ENCODE measurements around the gene SLC6A3.

SLC6A3 gene

DNA sequence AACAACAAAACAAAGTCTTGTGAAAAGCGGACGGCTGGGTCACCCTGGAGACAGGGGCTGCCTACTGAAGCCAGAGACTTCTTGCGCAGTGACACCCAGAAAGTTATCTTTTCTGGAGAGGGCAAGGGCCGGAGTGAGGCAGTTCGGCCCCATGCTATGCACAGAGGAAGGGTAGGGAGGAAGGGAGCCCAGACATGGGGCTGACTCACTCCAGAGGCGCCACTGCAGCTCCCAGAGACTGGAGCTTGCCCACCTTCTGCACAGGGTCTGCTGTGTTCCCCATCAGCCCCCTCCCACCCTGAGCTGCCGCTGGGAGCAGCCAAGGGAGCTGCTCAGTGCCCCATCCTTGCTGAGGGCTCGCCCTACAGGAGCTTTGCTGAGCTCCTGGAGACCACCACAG is 13.3 kb downstream of the SLC6A3 start:
- DNase-seq (ENCODE audit: insufficient read length, low spot score) (no peak), FAIRE-seq (no peak)
- TF ChIP-seq, protein P1, sequence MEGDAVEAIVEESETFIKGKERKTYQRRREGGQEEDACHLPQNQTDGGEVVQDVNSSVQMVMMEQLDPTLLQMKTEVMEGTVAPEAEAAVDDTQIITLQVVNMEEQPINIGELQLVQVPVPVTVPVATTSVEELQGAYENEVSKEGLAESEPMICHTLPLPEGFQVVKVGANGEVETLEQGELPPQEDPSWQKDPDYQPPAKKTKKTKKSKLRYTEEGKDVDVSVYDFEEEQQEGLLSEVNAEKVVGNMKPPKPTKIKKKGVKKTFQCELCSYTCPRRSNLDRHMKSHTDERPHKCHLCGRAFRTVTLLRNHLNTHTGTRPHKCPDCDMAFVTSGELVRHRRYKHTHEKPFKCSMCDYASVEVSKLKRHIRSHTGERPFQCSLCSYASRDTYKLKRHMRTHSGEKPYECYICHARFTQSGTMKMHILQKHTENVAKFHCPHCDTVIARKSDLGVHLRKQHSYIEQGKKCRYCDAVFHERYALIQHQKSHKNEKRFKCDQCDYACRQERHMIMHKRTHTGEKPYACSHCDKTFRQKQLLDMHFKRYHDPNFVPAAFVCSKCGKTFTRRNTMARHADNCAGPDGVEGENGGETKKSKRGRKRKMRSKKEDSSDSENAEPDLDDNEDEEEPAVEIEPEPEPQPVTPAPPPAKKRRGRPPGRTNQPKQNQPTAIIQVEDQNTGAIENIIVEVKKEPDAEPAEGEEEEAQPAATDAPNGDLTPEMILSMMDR (IDR thresholded peaks at IDR 0.05; ENCODE audit: insufficient read depth, missing control alignments): no peak

DNA sequence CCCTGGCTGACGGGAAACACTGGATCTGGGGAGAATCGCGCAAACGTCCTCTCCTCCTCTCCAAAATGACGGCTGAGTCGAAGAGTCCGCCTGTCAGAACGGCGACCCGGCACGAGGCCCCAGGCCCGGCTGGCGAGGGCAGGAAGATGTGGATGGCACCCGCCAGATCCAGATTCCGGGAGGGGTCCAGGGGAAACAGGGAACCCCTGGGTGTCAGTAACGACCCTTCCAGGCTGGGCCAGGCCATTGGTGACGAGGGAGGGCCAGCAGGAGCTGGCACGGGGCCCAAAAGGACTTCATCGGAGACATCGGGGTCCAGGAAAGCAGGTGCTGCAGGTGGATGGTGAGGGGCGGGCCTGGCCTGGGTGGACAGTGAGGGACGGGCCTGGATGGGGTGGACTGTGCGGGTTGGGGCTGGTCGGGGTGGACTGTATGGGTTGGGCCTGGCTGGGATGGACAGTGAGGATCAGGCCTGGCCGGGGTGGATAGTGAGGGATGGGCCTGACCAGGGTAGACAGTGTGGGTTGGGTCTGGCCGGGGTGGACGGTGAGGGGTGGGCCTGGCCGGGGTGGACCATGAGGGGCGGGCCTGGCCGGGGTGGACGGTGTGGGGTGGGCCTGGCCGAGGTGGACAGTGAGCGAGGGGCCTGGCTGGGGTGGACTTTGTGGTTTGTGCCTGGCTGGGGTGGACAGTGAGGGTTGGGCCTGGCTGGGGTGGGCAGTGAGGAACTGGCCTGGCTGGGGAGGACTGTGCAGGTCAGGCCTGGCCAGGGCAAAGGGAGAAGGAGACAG is 14.0 kb downstream of the SLC6A3 start:
- no peak for FAIRE-seq
- no peak for DNase-seq (ENCODE audit: insufficient read length, low spot score)
- TF ChIP-seq, protein P1 (IDR thresholded peaks at IDR 0.05; ENCODE audit: insufficient read depth, missing control alignments): no peak

DNA sequence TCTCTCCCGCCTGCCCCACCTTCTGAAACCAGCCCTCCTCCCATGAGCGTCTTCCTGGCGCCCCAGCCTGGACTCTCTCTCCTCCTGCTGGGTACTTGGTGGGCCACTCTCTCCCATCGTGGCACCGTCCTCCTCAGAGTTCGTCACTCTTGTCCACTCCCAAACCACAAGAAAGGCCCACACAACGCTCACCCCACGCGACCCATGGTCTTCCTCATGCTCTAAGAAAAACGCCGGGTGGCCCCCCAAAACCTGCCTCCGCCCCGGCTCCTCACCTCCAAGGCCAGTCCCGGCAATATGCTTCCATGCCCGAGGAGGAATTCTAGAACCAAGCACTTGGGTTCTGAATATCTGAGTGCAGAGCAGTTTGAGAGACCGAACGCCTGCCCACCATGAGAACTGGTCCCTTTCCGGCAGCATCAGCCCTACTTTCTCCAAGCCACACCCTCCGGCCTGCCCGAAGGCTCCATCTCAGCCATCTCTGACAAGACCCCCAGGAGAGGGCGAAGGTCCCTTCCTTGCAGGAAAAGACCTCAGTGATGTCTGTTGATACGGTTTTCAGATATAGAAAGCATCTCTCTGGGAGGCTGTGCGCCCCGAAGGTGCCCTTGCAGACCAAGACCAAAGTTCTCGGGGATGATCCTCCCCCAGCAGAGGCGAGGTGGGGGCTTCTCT is 15.0 kb downstream of the SLC6A3 start:
- DNase-seq (ENCODE audit: insufficient read length, low spot score): no peak
- TF ChIP-seq, protein P1 (IDR thresholded peaks at IDR 0.05; ENCODE audit: insufficient read depth, missing control alignments): no peak
- no peak for FAIRE-seq

DNA sequence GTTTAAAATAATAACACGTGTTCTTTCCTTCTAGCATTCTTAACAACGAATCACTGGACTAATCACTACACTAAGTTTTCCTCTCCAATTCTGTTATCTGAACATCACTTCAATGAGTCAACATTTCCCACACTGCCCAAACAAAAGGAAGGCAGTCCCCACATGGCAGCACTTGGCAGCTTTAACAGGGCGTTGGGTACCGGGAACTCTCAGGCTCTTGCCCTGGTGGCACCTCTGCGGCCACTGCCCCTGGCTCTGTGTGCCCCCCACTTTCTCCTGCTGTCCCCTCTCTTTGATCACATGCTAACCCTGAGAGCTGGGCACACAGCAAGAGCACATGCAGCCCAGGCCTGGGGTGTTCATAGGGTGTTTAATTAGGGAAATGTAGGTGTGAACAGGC is 15.7 kb downstream of the SLC6A3 start:
- DNase-seq (ENCODE audit: insufficient read length, low spot score) (no peak), FAIRE-seq (no peak)

DNA sequence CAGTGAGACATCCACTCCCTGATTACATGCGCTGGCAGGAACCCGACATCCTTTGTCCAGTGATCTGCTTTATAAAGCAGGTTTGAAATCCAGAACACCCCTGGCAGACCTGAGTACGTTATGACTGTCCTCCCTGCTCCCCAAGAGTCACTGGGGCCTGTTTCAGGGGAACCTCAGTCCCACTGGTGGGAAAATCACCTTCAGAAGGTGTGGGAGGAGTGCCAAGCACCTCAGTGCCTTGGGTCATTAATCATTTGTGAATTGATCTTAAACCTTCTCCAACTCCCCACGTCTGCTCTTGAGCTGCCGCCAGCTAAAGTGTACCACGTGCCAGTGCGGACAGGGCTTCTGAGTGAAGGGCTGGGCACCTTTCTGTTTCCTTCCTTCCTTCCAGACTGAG is 16.2 kb downstream of the SLC6A3 start:
- DNase-seq (ENCODE audit: insufficient read length, low spot score) (no peak), FAIRE-seq (no peak)
- TF ChIP-seq, protein P1 (IDR thresholded peaks at IDR 0.05; ENCODE audit: insufficient read depth, missing control alignments): no peak

More for the DNA sequence above, 15.7 kb downstream of the SLC6A3 start:
- TF ChIP-seq, protein P1 (IDR thresholded peaks at IDR 0.05; ENCODE audit: insufficient read depth, missing control alignments): no peak

DNA sequence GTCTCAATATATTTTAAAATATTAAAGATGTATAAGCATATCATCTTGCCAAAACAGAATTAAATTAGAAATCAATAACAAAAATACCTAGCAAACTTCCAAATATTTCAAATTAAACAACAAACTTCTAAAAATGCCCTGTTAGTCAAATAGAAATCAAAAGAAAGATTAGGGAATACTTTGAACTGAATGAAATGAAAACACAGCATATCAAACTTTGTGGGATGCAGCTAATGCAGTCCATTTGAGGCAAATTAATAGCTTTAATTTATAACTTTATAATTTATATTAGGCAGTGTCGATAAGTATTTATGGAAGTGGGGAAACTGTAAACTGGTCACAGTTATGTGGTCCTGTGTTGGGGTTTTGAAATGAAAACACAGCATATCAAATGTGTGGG is 17.1 kb downstream of the SLC6A3 start:
- DNase-seq (ENCODE audit: insufficient read length, low spot score) (no peak), FAIRE-seq (no peak)
- TF ChIP-seq, protein P1 (IDR thresholded peaks at IDR 0.05; ENCODE audit: insufficient read depth, missing control alignments): no peak

DNA sequence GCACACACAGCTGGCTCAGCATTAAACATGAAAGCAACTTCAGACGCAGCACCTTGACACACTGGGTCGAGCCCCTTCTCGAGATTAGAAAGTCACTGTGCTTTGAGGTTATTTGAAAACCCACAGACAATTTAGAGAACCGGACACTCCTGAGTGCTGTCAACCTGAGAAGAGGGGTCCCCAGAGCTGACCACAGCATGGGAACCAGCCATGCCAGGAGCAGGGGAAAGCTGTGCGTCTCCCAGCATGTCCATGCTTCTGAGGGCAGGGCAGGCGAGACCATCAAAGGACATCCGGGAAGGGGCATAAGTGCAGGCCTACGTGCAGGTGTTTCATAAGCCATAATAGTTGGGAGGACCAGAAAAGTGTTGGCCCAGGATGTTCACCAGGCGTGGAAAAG is 20.5 kb downstream of the SLC6A3 start:
- FAIRE-seq: no peak
- TF ChIP-seq, protein P1 (IDR thresholded peaks at IDR 0.05; ENCODE audit: insufficient read depth, missing control alignments): no peak
- DNase-seq (ENCODE audit: insufficient read length, low spot score): no peak

Data from D721Med (cell line).